Stimulated activated CD4-positive, alpha-beta T cell treated with anti-CD3 and anti-CD28 coated beads, TNF-alpha, amount 100 ng/mL, for 1 hour (primary cell): ENCODE results near the gene PER3.

Source experiments
- DNase-seq, 3 donors: peaks; one replicate each; pipeline ENCODE4 v3.0.0-alpha.2; 2020; ENCODE audit warnings: low read depth in 3 of 3, low spot score in 1 of 3

The PER3 gene

GRCh38 chr1:7869136-7869920 lies 85.2 kb downstream of the PER3 start:
- DNase-seq: no peak

- DNase-seq: no peak
Observed at GRCh38 chr1:7871136-7871535, 87.0 kb downstream of the PER3 start.

- no peak for DNase-seq
Observed at GRCh38 chr1:7873801-7874795, 90.0 kb downstream of the PER3 start.

- DNase-seq: no peak
Observed at GRCh38 chr1:7878027-7878426, 93.9 kb downstream of the PER3 start.

- no peak for DNase-seq
Observed at GRCh38 chr1:7879228-7879627, 95.1 kb downstream of the PER3 start.

DNA sequence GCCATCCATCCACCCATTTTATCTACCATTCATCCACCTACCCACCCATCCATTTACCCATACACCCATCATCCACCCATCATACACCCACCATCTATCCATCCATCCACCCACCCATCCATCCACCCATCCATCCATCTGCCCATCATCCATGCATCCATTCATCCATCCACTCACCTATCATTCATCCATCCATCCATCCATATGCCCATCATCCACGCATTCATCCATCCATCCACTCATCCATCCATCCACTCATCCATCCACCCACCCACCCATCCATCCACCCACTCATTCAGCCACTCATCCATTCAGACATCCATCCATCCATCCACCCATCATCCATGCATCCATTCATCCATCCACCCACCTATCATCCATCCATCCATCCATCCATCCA lies 100.7 kb downstream of the PER3 start:
- no peak for DNase-seq

- DNase-seq: no peak
Observed at GRCh38 chr1:7885513-7886404, 101.7 kb downstream of the PER3 start.

DNA sequence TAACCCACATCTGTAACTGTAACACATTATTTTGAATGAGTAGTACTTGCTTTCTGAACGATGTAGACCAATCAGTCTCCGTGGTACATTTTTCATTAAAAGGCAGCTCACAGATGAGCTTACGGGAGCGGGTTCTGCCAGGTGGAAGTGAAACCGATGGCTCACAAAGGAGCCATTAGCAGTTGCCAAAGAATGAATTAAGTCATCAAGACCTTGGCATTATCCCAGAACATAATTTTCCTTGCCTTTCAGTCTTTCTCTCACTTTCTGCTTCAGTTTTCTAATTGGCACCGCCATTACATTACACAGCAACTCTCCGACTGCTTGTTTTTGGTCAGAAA lies 102.3 kb downstream of the PER3 start:
- no peak for DNase-seq

- DNase-seq: no peak
Observed at GRCh38 chr1:7888248-7889081, 104.4 kb downstream of the PER3 start.

- DNase-seq: no peak
Observed at GRCh38 chr1:7890853-7891252, 106.8 kb downstream of the PER3 start.

- no peak for DNase-seq
Observed at GRCh38 chr1:7891804-7892203, 107.7 kb downstream of the PER3 start.

DNA sequence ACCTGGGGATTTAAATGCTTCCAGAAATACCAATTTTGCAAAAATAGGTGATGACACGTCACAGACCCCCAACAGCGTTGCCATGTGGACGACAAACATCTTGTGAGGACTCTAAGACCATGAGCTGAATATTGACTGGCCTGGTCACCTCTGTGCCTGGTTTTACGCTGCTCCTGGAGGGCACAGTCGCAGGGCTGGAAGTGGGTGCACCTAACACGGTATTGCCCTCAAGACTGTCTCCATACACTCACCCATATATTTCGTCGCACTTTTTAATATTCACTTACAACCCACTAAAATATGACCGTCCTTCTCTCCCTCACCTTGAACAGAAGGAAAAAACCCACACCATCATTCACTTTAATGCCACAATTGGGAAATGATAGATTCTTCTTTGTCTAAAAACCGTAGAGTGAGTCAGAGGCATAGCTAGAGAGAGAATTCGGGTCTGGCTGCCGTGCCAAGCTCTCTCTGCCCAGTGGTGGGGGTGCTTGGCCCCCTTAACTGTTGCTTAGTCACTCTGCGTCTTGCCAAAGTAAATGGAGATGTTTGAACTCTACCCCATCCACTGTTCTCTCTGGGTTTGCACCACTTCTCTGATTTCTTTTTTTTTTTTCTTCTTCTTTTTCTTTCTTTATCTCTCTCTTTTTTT lies 109.6 kb downstream of the PER3 start:
- DNase-seq: no peak
